ENCODE data around the gene LIPN.
A peak's percentile ranks its signal among the peaks of the same experiment; 100 is the strongest.

Gene LIPN

DNA sequence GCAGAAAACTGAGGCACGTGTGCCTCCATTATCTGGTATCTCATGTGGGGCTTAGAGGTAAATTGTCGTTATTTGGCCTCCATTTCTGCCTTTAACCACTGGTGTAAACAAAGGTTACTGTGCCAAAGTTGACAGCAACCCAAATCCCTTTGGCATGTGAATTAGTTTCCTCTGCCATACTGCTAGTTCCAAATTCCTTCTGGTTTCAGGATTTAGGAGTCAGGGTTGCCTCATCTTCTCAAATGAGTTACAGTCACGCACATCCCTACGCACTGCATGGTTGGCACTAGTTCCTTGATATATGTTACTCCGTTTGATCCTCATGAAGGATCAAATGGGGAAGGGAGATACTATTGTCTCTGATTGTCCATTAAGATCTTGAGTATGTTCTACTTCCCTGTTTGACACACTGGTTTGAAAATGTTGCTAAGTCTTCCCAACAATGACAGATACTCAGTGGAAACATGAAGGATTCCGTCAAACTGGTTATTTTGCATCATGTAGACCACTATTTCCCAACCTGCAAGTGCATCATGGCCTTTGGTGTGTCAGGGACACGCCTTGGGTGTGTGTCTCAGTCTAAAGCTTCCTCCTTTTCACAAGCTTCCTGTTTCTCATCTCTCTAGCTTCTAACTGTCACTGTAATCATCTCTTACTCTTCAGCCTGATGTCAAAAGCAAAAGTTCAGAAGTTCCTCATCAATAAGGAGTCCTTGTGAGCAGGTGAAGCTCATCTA is at the start of gene LIPN:
Gene LIPN, plus strand, starts transcription at position 655 of the 736 bp plus-strand sequence. CDS start 1,386 bp downstream, outside the sequence.
- no peaks in the 10 kb centered on the region for H3K9me3 ChIP-seq (ENCODE audit: insufficient read depth, low read length)
- no peaks in the 10 kb centered on the region for H3K9me2 ChIP-seq (replicated peaks; ENCODE audit: insufficient read depth, low read length)
- H3K27me3 ChIP-seq (ENCODE audit: low read length): no peaks in the 10 kb centered on the region
- peak within 1 kb of the TSS; percentile 89 for H2AFZ ChIP-seq (ENCODE audit: low read depth, low read length, severe bottlenecking)
- H3K27ac ChIP-seq (ENCODE audit: low read depth, low read length): no peak within 1 kb of the TSS
- H3K79me2 ChIP-seq (ENCODE audit: insufficient read depth, low read length): no peaks in the 10 kb centered on the region
- H3K4me3 ChIP-seq (ENCODE audit: insufficient read depth, low read length, poor library complexity, severe bottlenecking): no peak within 1 kb of the TSS
- no peaks in the 10 kb centered on the region for H4K20me1 ChIP-seq (ENCODE audit: low read depth, low read length)
- H3K4me2 ChIP-seq (ENCODE audit: low read depth, low read length, poor library complexity, severe bottlenecking): peak within 1 kb of the TSS; percentile 30
- H3K36me3 ChIP-seq (ENCODE audit: low read length): no peaks in the 10 kb centered on the region
- no peak within 1 kb of the TSS for H3K9ac ChIP-seq (ENCODE audit: low read length)
- H3F3A ChIP-seq (ENCODE audit: insufficient read depth): no peaks in the 10 kb centered on the region
- TF ChIP-seq, protein P1, sequence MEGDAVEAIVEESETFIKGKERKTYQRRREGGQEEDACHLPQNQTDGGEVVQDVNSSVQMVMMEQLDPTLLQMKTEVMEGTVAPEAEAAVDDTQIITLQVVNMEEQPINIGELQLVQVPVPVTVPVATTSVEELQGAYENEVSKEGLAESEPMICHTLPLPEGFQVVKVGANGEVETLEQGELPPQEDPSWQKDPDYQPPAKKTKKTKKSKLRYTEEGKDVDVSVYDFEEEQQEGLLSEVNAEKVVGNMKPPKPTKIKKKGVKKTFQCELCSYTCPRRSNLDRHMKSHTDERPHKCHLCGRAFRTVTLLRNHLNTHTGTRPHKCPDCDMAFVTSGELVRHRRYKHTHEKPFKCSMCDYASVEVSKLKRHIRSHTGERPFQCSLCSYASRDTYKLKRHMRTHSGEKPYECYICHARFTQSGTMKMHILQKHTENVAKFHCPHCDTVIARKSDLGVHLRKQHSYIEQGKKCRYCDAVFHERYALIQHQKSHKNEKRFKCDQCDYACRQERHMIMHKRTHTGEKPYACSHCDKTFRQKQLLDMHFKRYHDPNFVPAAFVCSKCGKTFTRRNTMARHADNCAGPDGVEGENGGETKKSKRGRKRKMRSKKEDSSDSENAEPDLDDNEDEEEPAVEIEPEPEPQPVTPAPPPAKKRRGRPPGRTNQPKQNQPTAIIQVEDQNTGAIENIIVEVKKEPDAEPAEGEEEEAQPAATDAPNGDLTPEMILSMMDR (IDR thresholded peaks at IDR 0.05; ENCODE audit: insufficient read depth, low read length, poor library complexity, severe bottlenecking): no peak
- no peak for TF ChIP-seq EZH2phosphoT487 (conservative IDR thresholded peaks at IDR 0.05; ENCODE audit: low read length)

DNA sequence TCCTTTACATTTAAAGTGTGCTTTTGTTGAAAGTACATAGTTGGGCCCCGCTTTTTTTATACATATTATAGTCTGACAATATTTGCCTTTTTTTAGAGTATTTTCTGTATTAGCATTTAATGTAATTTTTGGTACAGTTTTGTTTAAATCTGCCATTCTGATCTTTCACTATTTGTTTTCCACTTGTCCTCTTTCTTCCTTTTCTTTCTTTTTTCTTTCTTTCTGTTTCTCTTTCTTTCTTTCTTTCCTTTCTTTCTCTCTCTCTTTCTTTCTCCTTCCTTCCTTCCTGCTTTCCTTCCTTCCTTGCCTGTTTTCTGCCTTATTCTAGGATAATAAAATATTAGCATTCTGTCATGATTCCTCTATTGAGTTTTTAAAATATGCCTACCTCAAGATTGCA is 44.3 kb upstream of the LIPN start:
- H3K27ac ChIP-seq (ENCODE audit: low read depth, low read length): no peak overlapping the region
- no peaks in the 10 kb centered on the region for H3K36me3 ChIP-seq (ENCODE audit: low read length)
- no peak overlapping the region for H3K9ac ChIP-seq (ENCODE audit: low read length)
- no peaks in the 10 kb centered on the region for H3K9me2 ChIP-seq (replicated peaks; ENCODE audit: insufficient read depth, low read length)
- TF ChIP-seq, protein P1 (IDR thresholded peaks at IDR 0.05; ENCODE audit: insufficient read depth, low read length, poor library complexity, severe bottlenecking): no peak
- TF ChIP-seq EZH2phosphoT487 (conservative IDR thresholded peaks at IDR 0.05; ENCODE audit: low read length): no peak
- H3K79me2 ChIP-seq (ENCODE audit: insufficient read depth, low read length): no peaks in the 10 kb centered on the region
- H2AFZ ChIP-seq (ENCODE audit: low read depth, low read length, severe bottlenecking): no peak overlapping the region
- no peak overlapping the region for H3K4me3 ChIP-seq (ENCODE audit: insufficient read depth, low read length, poor library complexity, severe bottlenecking)
- no peak overlapping the region for H3K4me2 ChIP-seq (ENCODE audit: low read depth, low read length, poor library complexity, severe bottlenecking)
- H3K9me3 ChIP-seq (ENCODE audit: insufficient read depth, low read length): no peaks in the 10 kb centered on the region
- H4K20me1 ChIP-seq (ENCODE audit: low read depth, low read length): no peaks in the 10 kb centered on the region
- no peaks in the 10 kb centered on the region for H3K27me3 ChIP-seq (ENCODE audit: low read length)
- no peaks in the 10 kb centered on the region for H3F3A ChIP-seq (ENCODE audit: insufficient read depth)

DNA sequence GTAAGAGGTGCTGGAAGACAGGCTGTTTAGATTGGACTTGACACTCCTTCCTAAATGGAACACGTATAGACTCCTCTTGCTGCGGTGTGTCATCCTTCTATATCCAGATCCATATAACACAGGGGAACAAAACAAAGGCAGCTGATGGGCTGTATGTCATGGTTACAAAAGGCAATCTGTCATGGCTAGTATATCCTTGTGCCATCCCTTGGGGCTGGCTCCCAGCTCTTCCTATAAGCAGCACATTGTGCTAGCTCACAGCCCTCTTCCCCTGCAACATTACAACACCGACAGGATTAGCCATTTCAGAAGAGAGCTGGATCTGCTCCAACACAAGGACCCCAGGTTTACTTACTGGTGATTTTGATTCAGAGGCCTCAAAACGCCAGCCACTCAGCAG is 38.4 kb upstream of the LIPN start:
- H3F3A ChIP-seq (ENCODE audit: insufficient read depth): no peaks in the 10 kb centered on the region
- no peaks in the 10 kb centered on the region for H3K9me3 ChIP-seq (ENCODE audit: insufficient read depth, low read length)
- no peak overlapping the region for H2AFZ ChIP-seq (ENCODE audit: low read depth, low read length, severe bottlenecking)
- no peaks in the 10 kb centered on the region for H3K79me2 ChIP-seq (ENCODE audit: insufficient read depth, low read length)
- H3K27me3 ChIP-seq (ENCODE audit: low read length): no peaks in the 10 kb centered on the region
- H3K9me2 ChIP-seq (replicated peaks; ENCODE audit: insufficient read depth, low read length): no peaks in the 10 kb centered on the region
- no peak overlapping the region for H3K4me2 ChIP-seq (ENCODE audit: low read depth, low read length, poor library complexity, severe bottlenecking)
- no peak for TF ChIP-seq EZH2phosphoT487 (conservative IDR thresholded peaks at IDR 0.05; ENCODE audit: low read length)
- TF ChIP-seq, protein P1 (IDR thresholded peaks at IDR 0.05; ENCODE audit: insufficient read depth, low read length, poor library complexity, severe bottlenecking): no peak
- no peaks in the 10 kb centered on the region for H3K36me3 ChIP-seq (ENCODE audit: low read length)
- H3K27ac ChIP-seq (ENCODE audit: low read depth, low read length): no peak overlapping the region
- H3K9ac ChIP-seq (ENCODE audit: low read length): no peak overlapping the region
- H3K4me3 ChIP-seq (ENCODE audit: insufficient read depth, low read length, poor library complexity, severe bottlenecking): no peak overlapping the region
- no peaks in the 10 kb centered on the region for H4K20me1 ChIP-seq (ENCODE audit: low read depth, low read length)
